ENCODE data around the gene GPR157. TPM values are rescaled to one million over a fixed set of nuclear protein-coding genes. Genes with fewer than 3 reads are reported as not detected.

Gene GPR157
- total RNA-seq, 1 donor from 2014 or later, result 44.0 TPM

- no peaks in the 10 kb centered on the region for H3K36me3 ChIP-seq (ENCODE audit: control insufficient read depth, insufficient read depth, low read length)
- no peak for TF ChIP-seq CTCF (IDR thresholded peaks at IDR 0.05; ENCODE audit: insufficient read depth, low read length, severe bottlenecking)
- H3K27me3 ChIP-seq (ENCODE audit: control insufficient read depth, insufficient read depth, low read length), result no peaks in the 10 kb centered on the region
- FAIRE-seq (no peak), DNase-seq (ENCODE audit: low read depth) (no peak)
- H3K4me3 ChIP-seq (ENCODE audit: low read depth, low read length), result no peak overlapping the region
Measured at GRCh38 chr1:9071554-9072235, 57.2 kb downstream of the GPR157 start.

- Histone ChIP-seq H3K4me3 (ENCODE audit: low read depth, low read length) (no peak overlapping the region), H3K27me3 (ENCODE audit: control insufficient read depth, insufficient read depth, low read length) (no peaks in the 10 kb centered on the region), H3K36me3 (ENCODE audit: control insufficient read depth, insufficient read depth, low read length) (no peaks in the 10 kb centered on the region)
- DNase-seq (ENCODE audit: low read depth) (no peak), FAIRE-seq (no peak)
- TF ChIP-seq CTCF (IDR thresholded peaks at IDR 0.05; ENCODE audit: insufficient read depth, low read length, severe bottlenecking), result no peak
Measured at GRCh38 chr1:9070486-9070885, 58.4 kb downstream of the GPR157 start.

DNA sequence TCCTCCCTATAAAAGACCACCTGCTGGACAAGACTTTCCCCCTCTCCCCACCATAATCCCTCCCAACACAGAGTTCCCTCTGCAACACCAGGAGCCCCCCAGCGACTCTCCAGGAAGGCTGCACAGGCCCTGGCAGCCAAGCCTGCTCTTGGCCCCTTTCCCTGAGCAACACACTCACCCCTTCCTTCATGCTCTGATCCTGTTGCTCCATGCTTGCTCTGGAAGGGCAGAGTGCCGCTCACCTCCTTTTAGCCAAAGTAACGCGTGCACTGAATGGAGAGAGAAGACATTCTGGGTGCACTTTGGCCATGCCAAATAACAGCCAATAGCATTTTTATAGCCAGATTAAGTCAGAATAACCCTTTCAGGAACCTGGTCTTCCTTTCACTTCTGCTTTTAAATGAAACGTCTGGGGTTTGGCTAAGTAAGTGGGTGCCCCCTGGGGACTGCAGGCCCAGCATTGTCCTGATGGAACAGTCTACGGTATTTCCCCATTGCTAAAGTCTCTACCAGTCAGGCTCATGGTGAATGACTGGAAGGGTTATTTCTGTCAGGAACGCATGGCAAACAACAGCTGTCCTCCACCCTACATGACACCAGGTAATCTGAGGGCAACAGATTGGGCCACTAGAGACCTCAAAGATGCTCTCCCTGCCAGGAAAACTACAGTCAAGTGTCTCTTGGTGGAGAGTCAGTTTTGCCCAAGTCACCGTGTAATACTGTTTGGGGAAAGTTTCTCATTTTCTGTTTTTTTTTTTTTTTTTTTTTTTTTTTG lies 59.4 kb downstream of the GPR157 start, which contains the start of gene SLC2A5:
TSS of gene SLC2A5 (minus strand) at position 310 of the 775 bp plus-strand sequence. CDS start at position 211, 99 bp downstream.
- TF ChIP-seq CTCF (IDR thresholded peaks at IDR 0.05; ENCODE audit: insufficient read depth, low read length, severe bottlenecking), result no peak
- DNase-seq (ENCODE audit: low read depth), result peak; percentile 34
- Histone ChIP-seq H3K27me3 (ENCODE audit: control insufficient read depth, insufficient read depth, low read length) (no peaks in the 10 kb centered on the region), H3K4me3 (ENCODE audit: low read depth, low read length) (no peak within 1 kb of the TSS), H3K36me3 (ENCODE audit: control insufficient read depth, insufficient read depth, low read length) (no peaks in the 10 kb centered on the region)
- FAIRE-seq, result no peak

GRCh38 chr1:9068981-9069325 lies 59.9 kb downstream of the GPR157 start:
- Histone ChIP-seq H3K4me3 (ENCODE audit: low read depth, low read length) (no peak overlapping the region), H3K36me3 (ENCODE audit: control insufficient read depth, insufficient read depth, low read length) (no peaks in the 10 kb centered on the region), H3K27me3 (ENCODE audit: control insufficient read depth, insufficient read depth, low read length) (no peaks in the 10 kb centered on the region)
- FAIRE-seq, result no peak
- TF ChIP-seq CTCF (IDR thresholded peaks at IDR 0.05; ENCODE audit: insufficient read depth, low read length, severe bottlenecking), result no peak
- DNase-seq (ENCODE audit: low read depth), result peak; percentile 45

DNA sequence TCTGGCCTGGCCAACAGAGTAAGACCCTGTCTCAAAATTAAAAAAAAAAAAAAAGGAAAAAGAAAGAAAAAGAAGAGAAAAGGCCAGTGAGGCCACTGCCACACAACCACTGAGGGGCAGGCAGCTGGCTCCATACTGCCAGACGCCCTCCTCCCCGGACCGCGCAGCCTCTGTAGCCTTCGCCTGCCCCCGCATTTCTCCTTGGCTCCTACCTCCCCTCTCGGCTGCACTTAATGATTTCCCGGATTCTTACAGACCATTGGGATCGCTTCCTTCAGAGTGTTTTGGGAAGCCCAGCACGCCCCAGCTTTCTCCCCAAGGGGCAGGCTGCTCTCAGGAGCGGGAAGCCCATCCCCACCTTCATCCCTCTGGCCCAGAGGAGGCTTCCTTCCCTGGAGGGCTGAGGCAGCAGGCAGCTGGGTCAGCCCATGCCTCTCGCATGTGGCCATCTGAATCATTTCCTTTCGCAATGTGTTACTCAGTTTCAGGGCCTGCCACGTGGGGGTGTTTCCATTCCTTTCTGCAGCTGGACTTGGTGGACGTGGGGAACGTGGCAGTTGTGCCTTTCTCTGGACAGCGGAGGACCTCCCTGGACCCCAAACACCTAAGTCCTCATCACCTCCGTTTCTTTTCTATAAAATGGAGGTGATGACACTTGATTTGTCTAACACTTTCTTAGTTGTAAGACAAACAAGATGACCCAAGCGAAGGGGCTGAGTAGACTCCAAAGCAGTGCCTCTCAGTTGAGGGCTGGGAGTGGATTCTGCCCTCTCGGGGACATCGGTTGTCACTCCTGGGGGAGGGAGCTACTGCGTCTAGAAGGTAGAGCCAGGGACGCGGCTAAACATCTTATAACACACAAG lies 61.7 kb downstream of the GPR157 start:
- H3K27me3 ChIP-seq (ENCODE audit: control insufficient read depth, insufficient read depth, low read length), result no peaks in the 10 kb centered on the region
- no peaks in the 10 kb centered on the region for H3K36me3 ChIP-seq (ENCODE audit: control insufficient read depth, insufficient read depth, low read length)
- FAIRE-seq (no peak), DNase-seq (ENCODE audit: low read depth) (peak; percentile 88)
- H3K4me3 ChIP-seq (ENCODE audit: low read depth, low read length), result no peak overlapping the region
- TF ChIP-seq CTCF (IDR thresholded peaks at IDR 0.05; ENCODE audit: insufficient read depth, low read length, severe bottlenecking), result peak; percentile 15
